ENCODE results near the gene NEDD8. TPM values are rescaled to one million over a fixed set of nuclear protein-coding genes. Genes with fewer than 3 reads are reported as not detected.
"Not testable (repeated sequence)": the region's sequence is repeated elsewhere in the genome, so short reads cannot be mapped to it uniquely, and the experiment has no call there.

The NEDD8 gene
- polyA plus RNA-seq, 5 donors, result 209 to 239 (median 224) TPM

DNA sequence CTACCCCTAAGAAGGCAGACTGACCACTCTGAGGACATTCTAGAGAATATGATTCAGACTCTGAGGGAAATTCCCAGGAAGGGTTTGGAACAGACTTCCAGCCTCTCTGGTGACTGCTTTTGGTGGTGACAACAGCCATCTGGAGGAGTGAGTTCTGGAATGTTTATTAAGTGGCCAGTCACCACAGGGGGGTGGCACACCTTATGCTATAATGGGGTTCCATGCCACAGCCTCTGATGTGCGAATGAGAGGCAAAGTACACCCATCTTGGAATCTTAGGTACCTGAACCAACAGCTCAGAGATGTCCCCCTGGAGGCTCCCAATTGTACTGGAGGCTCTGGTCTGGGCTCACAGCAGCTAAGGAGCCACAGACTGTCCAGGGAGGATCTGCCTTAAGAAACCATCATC lies 19.7 kb upstream of the NEDD8 start:
- no peak for DNase-seq

DNA sequence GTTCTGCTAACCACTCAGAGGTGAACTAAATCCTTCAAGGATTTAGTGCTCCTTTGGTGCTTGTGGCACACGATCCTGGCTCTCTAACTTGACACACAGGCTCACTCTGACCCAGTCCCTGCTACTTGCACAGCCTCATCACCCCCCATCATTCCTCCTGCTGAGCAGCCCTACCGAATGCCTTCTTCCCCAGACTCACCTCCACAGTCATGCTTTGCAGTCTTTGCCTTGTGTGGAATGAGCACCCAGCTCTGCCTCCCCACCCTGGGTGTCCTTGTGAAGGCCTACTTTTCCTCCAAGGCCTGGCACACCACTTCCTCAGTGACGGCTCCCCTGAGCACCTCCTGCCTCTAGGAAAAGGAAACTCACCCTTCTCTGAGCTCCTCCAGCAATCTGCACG lies 18.2 kb upstream of the NEDD8 start:
- no peak for DNase-seq

DNA sequence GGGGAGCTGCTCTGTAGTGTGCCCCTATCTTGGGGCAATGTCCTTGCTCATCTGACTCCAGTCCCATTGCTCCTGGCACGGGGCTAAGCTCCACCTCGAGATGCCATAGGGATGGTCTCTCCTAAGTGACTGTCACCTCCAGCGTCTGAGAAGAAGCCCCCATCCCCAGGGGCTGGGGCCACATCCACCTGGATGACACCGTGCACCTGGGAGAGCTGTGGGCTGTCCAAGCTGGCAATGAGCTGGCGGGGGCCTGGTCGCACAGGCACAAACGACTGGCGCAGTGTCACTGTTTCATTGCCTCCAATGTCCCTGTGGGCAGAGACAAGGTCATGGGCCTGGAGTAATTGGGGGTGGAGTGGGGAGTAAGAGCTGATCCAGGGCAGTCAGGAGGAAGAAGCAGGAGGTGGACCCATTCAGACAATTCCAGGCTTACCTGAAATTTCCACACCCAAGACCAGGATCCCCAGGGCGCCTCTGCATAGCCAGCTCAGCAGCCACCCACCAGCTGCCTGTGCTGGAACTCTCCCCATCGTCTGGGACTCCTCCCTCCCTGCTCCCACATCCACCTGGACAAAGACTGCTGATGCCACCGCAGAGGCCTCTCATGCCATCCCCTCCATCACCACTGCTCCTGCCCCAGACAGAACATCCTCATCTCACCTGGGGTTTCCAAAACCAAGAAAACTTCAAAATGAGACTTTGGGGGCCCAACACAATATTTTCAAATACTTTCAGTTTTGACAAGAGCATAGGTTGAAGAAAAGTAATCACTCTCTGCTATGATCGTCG lies 17.3 kb upstream of the NEDD8 start:
- DNase-seq, result no peak

DNA sequence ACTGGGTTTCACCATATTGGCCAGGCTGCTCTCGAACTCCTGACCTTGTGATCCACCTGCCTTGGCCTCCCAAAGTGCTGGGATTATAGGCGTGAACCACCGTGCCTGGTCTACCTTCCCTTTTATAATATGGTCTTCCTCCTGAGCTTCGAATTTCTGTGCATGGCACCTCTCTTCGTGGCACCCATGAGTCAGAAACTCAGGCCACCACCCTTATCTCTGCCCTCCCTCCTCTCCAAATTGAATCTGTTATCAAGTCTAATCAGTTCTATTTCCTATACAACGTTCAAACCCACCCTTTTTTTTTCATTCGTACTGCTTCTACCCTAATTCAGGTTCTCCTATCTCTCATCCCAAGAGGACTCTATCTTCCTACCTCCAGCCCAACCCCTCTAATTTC lies 15.3 kb upstream of the NEDD8 start:
- DNase-seq, result no peak

DNA sequence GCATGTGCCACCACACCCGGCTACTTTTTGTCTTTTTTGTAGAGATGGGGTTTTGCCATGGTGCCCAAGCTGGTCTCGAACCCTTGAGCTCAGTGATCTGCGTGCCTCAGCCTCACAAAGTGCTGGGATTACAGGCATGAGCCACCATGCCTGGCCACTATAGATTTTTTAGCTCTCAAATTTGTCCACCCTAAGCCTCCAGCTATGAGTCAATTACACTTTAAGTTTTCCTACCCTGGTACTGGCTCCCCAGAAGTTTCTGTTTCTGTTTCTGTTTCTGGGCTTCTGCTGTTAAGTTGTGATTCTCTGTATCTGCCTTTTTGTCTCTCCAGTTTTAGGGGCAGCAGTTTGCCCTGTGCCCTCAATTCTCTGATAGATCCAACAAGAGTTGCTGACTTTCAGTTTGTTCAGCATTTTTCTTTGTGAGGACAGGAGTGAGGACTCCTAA lies 14.6 kb upstream of the NEDD8 start:
- no peak for DNase-seq

DNA sequence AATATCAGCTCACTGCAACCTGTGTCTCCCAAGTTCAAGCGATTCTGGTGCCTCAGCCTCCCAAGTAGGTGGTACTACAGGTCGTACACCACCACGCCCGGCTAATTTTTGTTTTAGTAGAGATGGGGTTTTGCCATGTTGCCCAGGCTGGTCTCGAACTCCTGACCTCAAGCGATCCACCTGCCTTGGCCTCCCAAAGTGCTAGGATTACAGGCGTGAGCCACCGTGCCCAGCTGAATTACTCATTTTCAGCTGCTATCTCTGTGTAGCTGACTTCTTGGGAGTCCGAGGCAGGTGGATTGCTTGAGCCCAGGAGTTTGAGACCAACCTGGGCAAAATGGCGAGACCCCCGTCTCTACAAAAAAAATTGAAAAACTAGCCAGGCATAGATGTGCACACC lies 13.2 kb upstream of the NEDD8 start:
- not testable (repeated sequence) for DNase-seq

DNA sequence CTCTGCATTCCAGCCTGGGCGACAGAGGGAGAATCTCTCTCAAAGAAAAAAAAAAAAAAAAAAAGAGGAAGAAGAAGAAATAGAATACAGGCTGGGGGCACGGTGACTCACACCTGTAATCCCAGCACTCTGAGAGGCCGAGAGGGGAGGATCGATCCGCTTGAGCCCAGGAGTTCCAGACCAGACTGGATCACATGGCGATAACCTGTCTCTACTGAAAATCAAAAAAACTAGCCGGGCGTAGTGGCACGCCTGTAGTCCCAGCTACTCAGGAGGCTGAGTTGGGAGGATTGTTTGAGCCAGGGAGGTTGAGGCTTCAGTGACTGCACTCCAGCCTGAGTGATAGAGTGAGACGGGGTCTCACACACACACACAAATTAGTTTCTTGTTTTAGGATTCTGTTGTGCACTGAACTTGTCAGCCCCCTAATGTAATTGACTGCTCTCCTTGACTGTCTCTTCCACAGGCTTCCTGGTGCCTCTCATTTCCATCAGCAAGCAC lies 11.2 kb upstream of the NEDD8 start:
- DNase-seq, result no peak

DNA sequence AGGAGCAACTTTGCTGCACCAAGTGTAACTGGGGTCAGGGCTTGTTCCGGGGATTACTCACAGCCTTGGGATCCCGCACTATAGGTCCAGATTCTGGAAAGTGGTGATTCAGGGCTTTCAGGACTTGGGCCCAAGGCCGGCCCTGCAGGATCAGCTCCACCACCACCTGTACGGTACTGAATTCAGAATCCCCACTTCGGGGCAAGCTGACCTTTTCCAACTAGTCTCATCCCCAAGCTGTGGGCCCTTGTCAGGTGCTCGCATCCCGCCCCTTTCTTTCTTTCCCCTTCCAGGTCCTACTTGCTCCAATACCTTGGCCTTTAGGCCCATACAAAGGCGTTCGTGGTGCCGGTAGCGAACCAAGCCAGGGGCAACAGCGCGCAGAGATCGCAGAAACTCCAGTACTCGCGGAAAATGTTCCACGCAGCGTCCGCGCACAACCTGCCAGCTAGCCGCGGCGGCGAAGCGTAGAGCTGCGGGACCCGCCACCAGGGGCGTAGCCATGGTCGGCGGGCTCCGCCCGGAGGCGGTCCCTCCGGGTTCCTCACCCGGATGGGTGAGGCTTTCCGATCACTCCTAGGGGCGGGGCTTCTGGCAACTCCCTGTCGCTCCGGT lies 9.8 kb upstream of the NEDD8 start:
- DNase-seq, result no peak

DNA sequence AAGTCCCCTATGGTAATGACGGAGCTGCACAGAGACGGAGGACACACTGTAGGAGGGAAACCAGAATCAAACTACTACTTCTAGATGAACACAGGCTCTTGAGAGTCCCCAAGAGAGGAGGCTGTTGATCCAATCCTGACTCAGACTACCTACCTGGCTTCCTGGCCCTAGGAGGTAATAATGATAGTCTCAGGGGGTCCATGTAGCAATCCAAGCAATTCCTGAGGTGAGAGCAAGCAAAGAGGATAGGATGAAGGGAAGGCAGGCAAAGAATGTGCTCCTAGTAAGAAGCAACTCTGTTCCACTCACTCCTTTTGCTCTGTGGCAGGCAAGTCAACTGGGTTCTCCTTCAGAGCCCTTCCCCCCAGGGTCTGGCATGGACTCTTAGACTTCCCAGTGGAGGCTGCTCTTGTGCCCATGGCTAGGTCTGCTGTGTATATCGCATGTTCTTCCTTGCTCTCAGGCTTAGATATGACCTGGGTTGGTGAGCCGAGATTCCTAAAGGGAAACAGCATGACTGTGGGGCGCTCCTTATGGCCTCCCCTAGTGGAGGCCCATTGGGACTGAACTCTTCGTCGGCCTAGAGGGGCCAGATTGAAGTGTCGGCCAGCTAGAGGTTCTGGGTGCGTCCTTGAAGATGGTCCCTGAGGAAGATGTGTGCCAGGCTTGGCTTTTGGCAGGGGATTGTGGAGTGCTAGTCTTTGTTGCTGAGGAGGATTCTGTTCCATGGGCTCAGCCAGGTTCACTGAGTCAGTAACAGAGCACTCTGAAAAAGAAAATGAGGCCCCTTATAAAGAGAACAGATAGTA lies 8.1 kb upstream of the NEDD8 start:
- DNase-seq, result no peak

DNA sequence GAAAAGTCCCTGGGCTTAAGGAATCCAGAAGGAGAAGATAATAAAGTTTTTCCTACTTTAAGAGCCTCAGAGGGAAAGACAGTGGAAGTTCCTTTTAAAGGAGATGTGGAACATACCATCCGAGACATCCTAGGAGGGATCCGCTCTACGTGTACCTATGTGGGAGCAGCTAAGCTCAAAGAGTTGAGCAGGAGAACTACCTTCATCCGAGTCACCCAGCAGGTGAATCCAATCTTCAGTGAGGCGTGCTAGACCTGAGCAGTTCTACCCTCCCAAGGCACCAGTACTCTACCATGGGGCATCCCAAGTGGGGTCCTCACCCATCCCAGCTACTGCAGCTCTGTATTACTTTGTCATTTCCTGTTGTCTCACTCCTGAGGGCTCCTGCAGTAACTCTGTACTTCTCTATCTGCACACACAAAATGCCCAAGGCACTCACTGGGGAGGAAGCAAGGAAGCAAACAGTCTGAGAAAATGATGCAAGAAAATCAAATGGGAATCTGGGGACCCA lies 6.4 kb upstream of the NEDD8 start:
- DNase-seq, result no peak

DNA sequence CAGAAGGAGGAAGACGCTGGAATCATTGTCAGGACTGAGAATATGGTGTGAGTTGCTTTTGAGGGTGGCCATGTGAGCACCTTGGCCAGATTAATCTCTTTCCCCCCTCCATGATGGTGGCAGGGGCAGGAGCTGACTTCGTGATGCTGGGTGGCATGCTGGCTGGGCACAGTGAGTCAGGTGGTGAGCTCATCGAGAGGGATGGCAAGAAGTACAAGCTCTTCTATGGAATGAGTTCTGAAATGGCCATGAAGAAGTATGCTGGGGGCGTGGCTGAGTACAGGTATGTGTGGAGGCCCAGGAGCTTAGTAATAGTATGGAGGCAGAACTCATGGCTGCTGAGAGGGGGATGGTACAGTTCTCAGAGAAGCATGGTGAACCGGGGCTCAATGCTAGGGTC lies 6.0 kb upstream of the NEDD8 start:
- DNase-seq, result no peak

DNA sequence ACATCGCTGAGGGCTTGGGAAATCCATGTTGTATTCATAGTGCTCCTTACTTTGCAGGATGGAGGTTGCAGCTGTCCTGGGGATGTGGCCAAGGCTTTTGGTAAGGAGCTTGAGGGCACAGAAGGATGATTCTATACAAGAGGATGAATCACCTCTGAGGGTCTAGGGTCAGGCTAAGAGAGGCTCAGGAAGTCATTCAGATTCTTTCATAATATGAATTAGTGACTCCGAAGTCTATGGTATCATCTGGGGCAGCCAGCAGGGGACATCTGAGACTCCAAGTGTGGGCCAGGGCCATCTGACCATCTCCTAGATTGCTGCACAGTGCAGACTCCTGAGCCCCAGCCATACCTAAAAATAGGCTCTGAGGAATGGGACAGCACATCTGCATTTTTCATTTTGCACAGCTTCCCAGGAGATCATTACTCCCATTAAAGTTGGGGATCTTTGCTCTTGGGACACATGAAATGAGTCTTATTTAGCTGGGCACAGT lies 5.3 kb upstream of the NEDD8 start:
- DNase-seq, result no peak

DNA sequence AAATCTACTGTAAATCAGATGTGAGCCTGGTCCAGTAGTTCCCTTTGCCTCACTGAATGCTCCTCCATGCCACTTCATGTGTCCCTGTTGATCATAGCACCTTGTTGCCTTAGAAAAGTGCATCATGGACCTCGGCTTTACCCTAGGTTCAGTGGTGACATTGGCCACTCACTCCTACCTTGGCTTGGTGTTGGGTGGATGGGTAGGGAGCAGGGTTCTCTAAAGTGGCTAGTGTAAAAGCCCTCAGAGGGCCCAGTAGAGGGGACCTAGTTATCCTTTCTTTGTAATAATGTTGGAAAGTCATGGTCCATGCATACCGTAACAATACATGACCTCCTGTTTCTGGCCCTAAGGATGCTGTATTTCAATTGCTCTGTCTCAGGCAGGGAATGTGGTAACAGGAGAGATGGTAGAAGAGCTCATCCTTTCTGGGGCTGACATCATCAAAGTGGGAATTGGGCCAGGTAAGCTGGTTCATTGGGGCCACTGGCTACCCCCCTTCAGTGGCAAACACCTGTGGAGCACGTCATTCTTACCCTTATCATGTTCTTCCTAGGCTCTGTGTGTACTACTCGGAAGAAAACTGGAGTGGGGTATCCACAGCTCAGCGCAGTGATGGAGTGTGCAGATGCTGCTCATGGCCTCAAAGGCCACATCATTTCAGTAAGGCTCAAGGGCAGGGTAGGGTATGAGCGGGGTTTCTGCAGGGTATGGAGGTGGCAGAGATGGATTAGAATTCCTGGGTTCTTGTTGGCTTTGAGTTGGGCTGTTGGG lies 4.7 kb upstream of the NEDD8 start:
- DNase-seq, result no peak

DNA sequence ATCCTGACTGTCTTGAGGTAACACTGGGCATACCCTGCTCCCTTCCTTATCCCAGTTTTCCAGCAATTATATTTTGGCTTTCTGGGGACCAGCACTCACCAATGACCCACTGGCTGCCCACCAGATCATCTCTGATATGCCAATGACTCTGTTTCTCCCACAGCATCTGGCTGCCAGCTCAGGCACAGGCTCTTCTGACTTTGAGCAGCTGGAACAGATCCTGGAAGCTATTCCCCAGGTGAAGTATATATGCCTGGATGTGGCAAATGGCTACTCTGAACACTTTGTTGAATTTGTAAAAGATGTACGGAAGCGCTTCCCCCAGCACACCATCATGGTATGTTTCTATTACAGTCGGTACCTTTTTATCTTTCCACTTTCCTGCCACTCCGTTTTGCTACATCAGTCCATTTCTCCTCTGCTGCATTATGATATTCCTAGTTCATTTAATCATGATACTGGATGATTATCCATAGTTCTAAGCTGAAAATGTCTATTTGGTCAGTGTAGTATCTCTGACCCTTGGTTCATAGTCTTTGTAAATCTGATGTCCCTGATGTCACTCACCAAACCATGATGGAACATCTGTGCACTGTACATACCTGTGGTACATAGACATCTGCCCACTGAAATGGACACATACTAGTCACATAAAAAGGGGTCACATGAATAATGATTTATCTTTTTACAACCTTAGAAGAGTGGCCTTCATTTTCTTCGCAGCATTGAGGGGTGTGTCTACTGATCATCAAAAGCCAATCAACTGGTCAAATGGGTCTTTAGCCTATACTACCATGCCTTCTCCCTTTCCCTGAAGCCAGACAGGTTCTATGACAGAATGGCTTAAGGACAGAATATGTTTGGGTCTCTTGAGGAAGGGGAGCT lies 3.9 kb upstream of the NEDD8 start:
- no peak for DNase-seq

DNA sequence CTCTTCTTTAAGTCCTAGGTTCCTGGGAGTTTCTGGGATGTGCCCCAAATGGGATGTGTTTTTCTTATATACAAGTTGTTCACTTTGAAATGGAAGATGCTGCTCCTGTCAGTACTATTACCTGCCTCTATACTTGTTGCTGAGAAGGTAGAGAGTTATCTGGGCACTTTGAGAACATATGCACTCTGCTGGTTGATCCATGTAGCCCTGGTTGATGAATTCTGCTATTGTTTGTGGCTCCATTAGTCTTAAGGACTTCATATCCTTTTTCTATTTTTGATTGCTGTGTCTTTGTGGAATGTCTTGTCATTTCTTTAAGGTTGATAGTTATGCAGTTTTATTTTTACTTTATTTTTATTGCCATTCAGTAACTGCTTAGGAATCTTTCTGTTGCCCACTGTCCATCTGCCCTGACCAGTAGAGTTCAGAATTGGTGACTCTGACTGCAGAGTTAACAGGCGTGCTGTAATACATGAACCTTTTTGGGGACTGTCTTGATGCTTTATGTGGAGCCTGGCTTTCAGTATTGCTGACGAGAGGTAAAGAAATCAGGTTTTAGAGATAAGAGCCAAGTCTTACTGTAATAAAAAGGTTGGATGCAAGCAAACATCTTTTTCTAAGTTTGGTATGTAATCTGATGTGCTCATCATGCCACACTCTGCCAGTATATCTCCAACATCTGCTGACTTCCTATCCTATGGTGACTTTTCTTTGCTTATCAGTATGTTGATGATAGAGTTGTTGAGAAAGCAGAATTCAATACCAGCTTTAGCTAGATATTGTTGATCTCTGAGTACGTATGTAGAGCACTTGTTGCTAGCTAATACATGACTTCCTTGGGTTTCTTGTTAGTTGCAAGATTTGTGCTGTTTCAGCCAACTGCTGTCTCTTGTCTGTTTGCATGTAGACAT lies 2.2 kb upstream of the NEDD8 start:
- DNase-seq, result no peak

DNA sequence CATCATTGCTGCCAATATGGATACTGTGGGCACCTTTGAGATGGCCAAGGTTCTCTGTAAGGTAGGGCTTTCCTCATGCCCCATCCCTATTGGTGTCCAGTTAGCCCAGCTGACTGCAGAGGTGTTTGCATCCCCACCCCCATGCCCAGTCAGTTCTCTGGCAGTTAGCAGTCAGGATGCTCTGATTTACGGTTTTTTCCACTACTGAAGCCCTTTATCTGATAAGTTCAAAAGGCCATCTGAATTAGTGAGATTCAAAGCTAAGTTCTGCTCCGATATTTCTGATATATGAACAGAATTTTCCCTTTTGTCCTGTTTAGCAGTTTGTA lies 1.3 kb upstream of the NEDD8 start:
- no peak for DNase-seq

DNA sequence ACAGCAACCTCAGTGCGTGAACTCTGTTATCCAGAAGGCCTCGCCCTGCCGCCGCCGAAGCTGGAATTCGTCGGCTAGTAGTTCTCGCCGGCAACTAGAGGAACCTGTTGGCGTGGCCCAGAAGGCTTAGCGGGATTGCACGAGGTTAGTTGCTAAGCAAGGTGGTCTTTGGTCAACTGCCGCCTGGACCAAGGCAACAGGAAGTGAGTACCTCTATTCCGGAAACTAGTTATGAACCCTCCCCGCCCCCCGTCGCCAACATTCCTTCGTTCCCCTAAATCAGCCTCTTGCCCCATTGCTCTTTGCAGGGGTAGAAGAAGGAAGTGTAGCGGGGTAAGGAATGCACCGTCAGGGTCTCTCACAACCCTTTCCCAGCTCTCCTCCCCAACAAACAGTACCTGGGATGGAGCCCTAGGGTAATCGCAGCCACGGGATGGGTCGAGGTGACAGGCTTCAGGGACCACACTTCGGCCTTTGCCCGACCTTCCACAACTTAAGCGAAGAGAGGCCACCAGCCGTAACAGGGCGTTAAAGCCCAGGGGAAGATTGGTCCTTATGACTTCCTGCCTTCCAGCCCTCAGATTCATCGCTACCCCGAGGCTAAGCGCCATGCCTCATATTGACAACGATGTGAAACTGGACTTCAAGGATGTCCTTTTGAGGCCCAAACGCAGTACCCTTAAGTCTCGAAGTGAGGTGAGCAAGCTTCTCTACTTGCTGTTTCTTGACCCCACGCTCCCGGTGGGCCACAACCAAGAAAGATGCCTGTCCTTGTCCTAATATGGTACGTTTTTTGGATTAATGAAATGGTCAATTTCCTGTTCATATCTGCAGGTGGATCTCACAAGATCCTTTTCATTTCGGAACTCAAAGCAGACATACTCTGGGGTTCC lies 724 bp upstream of the NEDD8 start, which contains the start of gene GMPR2:
Gene GMPR2 (plus strand): TSS at position 285 of the 893 bp plus-strand sequence. CDS start 325 bp downstream, at position 610.
- no peak for DNase-seq
